Measurements from ENCODE around the gene SERPINA6.
"Not testable (repeated sequence)": the region's sequence is repeated elsewhere in the genome, so short reads cannot be mapped to it uniquely, and the experiment has no call there.

- TF ChIP-seq CTCF (optimal IDR thresholded peaks at IDR 0.05 in 1 of 3, IDR thresholded peaks at IDR 0.05 in 1 of 3, conservative IDR thresholded peaks at IDR 0.05 in 1 of 3; ENCODE audit: extremely low read depth in 1 of 3, insufficient read depth in 2 of 3, low read length in 3 of 3); EZH2 (IDR thresholded peaks at IDR 0.05; ENCODE audit: low read length): not testable (repeated sequence)
These were observed 23.1 kb upstream of the SERPINA6 start for GRCh38 chr14:94346065-94346786.
